HepG2 (cell line): ENCODE results near the gene RBM19. TPM values are rescaled to one million over a fixed set of nuclear protein-coding genes. Genes with fewer than 3 reads are reported as not detected.

Source experiments
- ATAC-seq: fragments of 200-7000 bp; cut with Tn5 transposase; 3 replicates; pipeline ENCODE4 v1.9.1; 2020; ENCODE audit warnings: mild to moderate bottlenecking, moderate library complexity
- BruUV-seq: library from RNA; stranded (reverse); fragments of 400-500 nt; replicated peaks from 2 replicates; lab custom pipeline; 2021; lab: Mats Ljungman, UMichigan
- CTCF ChIA-PET: fragments of 300-600 bp; formaldehyde crosslinking; extraction: SDS; loops from one replicate; lab custom pipeline; 2021; ENCODE audit warnings: low total read pairs, inconsistent platforms, low intra/inter-chr PET ratio; lab: Yijun Ruan, JAX
- POLR2A ChIA-PET: fragments of 350-600 bp; sonication (Branson Sonifier 250); formaldehyde crosslinking; loops from one replicate; lab custom pipeline; 2020; ENCODE audit warnings: antibody characterized with exemption, inconsistent platforms; lab: Yijun Ruan, JAX
- DNase-seq: peaks from one replicate; pipeline ENCODE4 v3.0.0-alpha.2; 2015; ENCODE audit warnings: low spot score
- FAIRE-seq: peaks from 3 replicates; lab custom pipeline; 2011; peaks lifted over from hg19 to GRCh38; lab: Jason Lieb, UNC
- H2AFZ ChIP-seq: one replicate; pipeline ENCODE4 v1.6.1; 2011; ENCODE audit warnings: low read length, inconsistent platforms
- H3K27ac ChIP-seq: fragments of 300-600 bp; 3 replicates; pipeline ENCODE4 v1.8.0; 2011; ENCODE audit warnings: mixed run types, mild to moderate bottlenecking, mixed read lengths, low read length, inconsistent platforms; ENCODE audit not compliant: insufficient read depth; ENCODE audit errors: extremely low read length
- H3K27me3 ChIP-seq, 2 experiments: fragments of 200-600 bp in 1 of 2; 2 replicates in 1 of 2; 3 replicates in 1 of 2; pipeline versions ENCODE4 v1.6.0 to v1.8.0; 2011; ENCODE audit warnings: low read length in 2 of 2, mild to moderate bottlenecking in 2 of 2, moderate library complexity in 2 of 2, inconsistent platforms in 1 of 2; ENCODE audit not compliant: insufficient read depth in 2 of 2, control insufficient read depth in 1 of 2
- H3K36me3 ChIP-seq, 2 experiments: fragments of 200-600 bp in 1 of 2; replicated peaks in 1 of 2; 2 replicates in 1 of 2; 3 replicates in 1 of 2; pipeline versions ENCODE4 v1.5.1 to v1.8.0; 2011; ENCODE audit warnings: low read length in 2 of 2, inconsistent platforms in 1 of 2; ENCODE audit not compliant: insufficient read depth in 2 of 2, control insufficient read depth in 1 of 2
- H3K4me1 ChIP-seq: 2 replicates; pipeline ENCODE4 v1.5.1; 2012; ENCODE audit warnings: low read length, inconsistent platforms; ENCODE audit not compliant: insufficient read depth
- H3K4me2 ChIP-seq: 2 replicates; pipeline ENCODE4 v1.6.0; 2011; ENCODE audit warnings: low read depth, low read length, inconsistent platforms
- H3K4me3 ChIP-seq, 3 experiments: fragments of 200-600 bp in 1 of 3; sonication (generic), shearing (Covaris generic) in 1 of 3; replicated peaks in 1 of 3; 2 replicates each; pipeline ENCODE4 v1.5.1; 2011 to 2016; ENCODE audit warnings: low read length in 3 of 3, inconsistent platforms in 2 of 3, low read depth in 2 of 3, mild to moderate bottlenecking in 2 of 3, control low read depth in 1 of 3, mixed read lengths in 1 of 3; ENCODE audit not compliant: insufficient read depth in 1 of 3
- H3K79me2 ChIP-seq: one replicate; pipeline ENCODE4 v1.6.1; 2011; ENCODE audit warnings: low read length, inconsistent platforms; ENCODE audit not compliant: insufficient read depth
- H3K9ac ChIP-seq: 2 replicates; pipeline ENCODE4 v1.6.0; 2011; ENCODE audit warnings: mild to moderate bottlenecking, low read depth, low read length, inconsistent platforms; ENCODE audit not compliant: insufficient read depth
- H3K9me3 ChIP-seq: 2 replicates; pipeline ENCODE4 v1.5.1; 2012; ENCODE audit warnings: mild to moderate bottlenecking, low read length
- H4K20me1 ChIP-seq: 2 replicates; pipeline ENCODE4 v1.6.0; 2011; ENCODE audit warnings: inconsistent platforms, mild to moderate bottlenecking, low read length, moderate library complexity; ENCODE audit not compliant: insufficient read depth
- HMGA1 ChIP-seq: sonication (generic); formaldehyde crosslinking; conservative IDR thresholded peaks from 2 replicates; pipeline ENCODE4 v1.4.0; 2020; ENCODE audit warnings: missing genetic modification reagents
- ISX ChIP-seq: sonication (generic); formaldehyde crosslinking; conservative IDR thresholded peaks from 2 replicates; pipeline ENCODE4 v1.5.0; 2020; ENCODE audit warnings: missing genetic modification reagents
- NPAS2 ChIP-seq: sonication (generic); formaldehyde crosslinking; IDR thresholded peaks from 2 replicates; pipeline ENCODE4 v1.8.0; 2022; ENCODE audit warnings: mild to moderate bottlenecking, missing genetic modification reagents, borderline replicate concordance
- PAF1 ChIP-seq: IDR thresholded peaks from 2 replicates; pipeline ENCODE4 v1.6.1; 2016; ENCODE audit warnings: missing genetic modification reagents, missing compliant biosample characterization
- POLR2AphosphoS5 ChIP-seq: IDR thresholded peaks from 2 replicates; pipeline ENCODE4 v1.6.1; 2012; ENCODE audit warnings: low read depth, low read length
- RFX1 ChIP-seq: fragments of 450-650 bp; IDR thresholded peaks from 2 replicates; pipeline ENCODE4 v1.6.1; 2017
- RXRB ChIP-seq: IDR thresholded peaks from 2 replicates; pipeline ENCODE4 v1.6.1; 2016; ENCODE audit warnings: borderline replicate concordance, missing genetic modification reagents, missing compliant biosample characterization
- ZFP36 ChIP-seq: fragments of 150-350 bp; IDR thresholded peaks from 2 replicates; pipeline ENCODE4 v1.6.1; 2018; ENCODE audit warnings: borderline replicate concordance, low read length, low read depth; ENCODE audit not compliant: partially characterized antibody
- ZNF564 ChIP-seq: sonication (generic); formaldehyde crosslinking; IDR thresholded peaks from 2 replicates; pipeline ENCODE4 v1.8.1; 2023; ENCODE audit warnings: mild to moderate bottlenecking, missing genetic modification reagents
- ZNF598 ChIP-seq: sonication (generic); formaldehyde crosslinking; IDR thresholded peaks from 2 replicates; pipeline ENCODE4 v1.5.1; 2020; ENCODE audit warnings: mild to moderate bottlenecking, missing genetic modification reagents, borderline replicate concordance
- ZNF749 ChIP-seq: sonication (generic); formaldehyde crosslinking; IDR thresholded peaks from 2 replicates; pipeline ENCODE4 v1.8.0; 2022; ENCODE audit warnings: mild to moderate bottlenecking, missing genetic modification reagents, moderate library complexity, borderline replicate concordance
- ZNF766 ChIP-seq: sonication (generic); formaldehyde crosslinking; IDR thresholded peaks from 2 replicates; pipeline ENCODE4 v1.5.0; 2020; ENCODE audit warnings: missing genetic modification reagents, borderline replicate concordance
- WGBS: methylation state at CpG from one replicate; pipeline ENCODE4 v1.1.6; 2017; ENCODE audit warnings: low lambda C conversion rate; 5-methylcytosine and 5-hydroxymethylcytosine counted together
- in situ Hi-C: cut with HindIII; loops from 2 replicates; pipeline ENCODE4 v1.10.0; 2017; ENCODE audit warnings: low pct_unique_long_range_greater_than_20kb; ENCODE audit not compliant: extremely low pct_ligation_motif_present
- intact Hi-C: fragments of 100-400 bp; cut with micrococcal nuclease; formaldehyde crosslinking; loops from one replicate; pipeline ENCODE4 v1.10.0; 2022; ENCODE audit not compliant: unreplicated experiment
- polyA plus RNA-seq, 8 experiments: library from polyadenylated mRNA; depleted of rRNA in 3 of 8; stranded (reverse) in 7 of 8; unstranded in 1 of 8; fragments of >200 nt; fragmentation: Illumina TruSeq in 4 of 8; extraction: Trizol in 4 of 8; gene quantifications; 2 replicates each; pipeline versions ENCODE4 v1.2.1 to v1.2.3, GENCODE V29; 2011 to 2016; ENCODE audit warnings: low read depth in 4 of 8, missing spikeins in 1 of 8, mixed read lengths in 1 of 8; ENCODE audit not compliant: insufficient read depth in 1 of 8
- total RNA-seq, 5 experiments: library from RNA; depleted of rRNA; stranded (reverse); fragments of >200 nt; fragmentation: Illumina TruSeq; extraction: Trizol; gene quantifications; 2 replicates each; pipeline ENCODE4 v1.2.3, GENCODE V29; 2016; ENCODE audit warnings: low read depth in 1 of 5
- TF ChIP-seq, protein P1 (sequence below): sonication (generic); formaldehyde crosslinking; IDR thresholded peaks from 2 replicates; pipeline ENCODE4 v1.4.0; 2020; ENCODE audit warnings: missing genetic modification reagents, borderline replicate concordance
- TF ChIP-seq, protein P2 (sequence below): sonication (generic); formaldehyde crosslinking; conservative IDR thresholded peaks from 2 replicates; pipeline ENCODE4 v1.4.0; 2020; ENCODE audit warnings: missing genetic modification reagents

RBM19 gene
- total and polyA plus RNA-seq, 2 of the 13 experiments (the other 11 are each of a cell fraction or from before 2014, with no cell fraction given), result 19.3 to 32.2 TPM

DNA sequence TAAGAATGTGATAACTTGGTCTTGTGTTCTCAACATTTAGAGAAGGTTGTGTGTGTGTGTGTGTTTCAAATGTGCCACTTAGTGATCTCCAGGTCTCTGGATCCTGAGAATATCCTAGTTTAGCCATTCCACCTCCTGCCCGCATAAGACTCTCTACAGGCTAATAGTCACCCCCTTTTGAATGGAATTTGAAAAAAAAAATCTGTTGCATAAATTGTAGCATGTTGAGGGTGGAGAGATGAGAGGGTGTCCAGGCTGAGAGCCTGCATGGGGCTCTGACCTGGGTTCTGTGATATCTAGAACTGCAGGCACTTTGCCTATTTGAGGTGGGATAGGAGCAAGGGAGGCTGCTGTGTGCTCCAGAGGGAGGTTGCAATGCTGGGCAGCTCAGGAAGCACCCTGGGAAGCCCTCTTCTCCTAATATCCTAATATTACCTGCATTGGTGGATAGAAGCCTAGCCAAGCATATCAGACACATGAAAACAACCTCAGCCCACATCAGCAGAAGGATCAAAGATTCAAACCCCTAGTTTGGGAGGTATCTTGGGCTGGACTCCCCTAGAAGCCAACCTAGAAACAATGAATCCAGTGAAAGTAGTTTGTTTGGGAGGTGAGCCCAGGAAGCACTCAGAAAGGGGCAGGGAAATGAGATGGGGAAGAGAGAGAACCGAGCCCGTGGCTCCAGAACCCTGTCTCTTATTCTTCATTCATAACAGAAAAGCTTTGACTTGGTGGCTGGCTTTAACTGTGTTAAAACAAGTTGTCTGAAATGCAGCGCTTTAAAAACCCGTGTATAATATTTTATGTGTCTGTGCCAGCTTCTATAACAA, 35.6 kb upstream of the RBM19 start:
- Histone ChIP-seq H3K36me3 (no peaks in the 10 kb centered on the region), H3K9me3 (no peaks in the 10 kb centered on the region), H2AFZ (no peak overlapping the region), H3K79me2 (no peaks in the 10 kb centered on the region), H3K4me2 (no peak overlapping the region), H3K27ac (no peak overlapping the region), H3K4me3 (no peak overlapping the region), H3K4me1 (no peaks in the 10 kb centered on the region), H3K9ac (no peak overlapping the region), H4K20me1 (no peaks in the 10 kb centered on the region), H3K27me3 (peaks cover 2 to 21% of the 10 kb centered on the region in 2 experiments; a peak in 4 of 5 replicates)
- CTCF ChIA-PET, result no interaction called here
- in situ Hi-C loops (no loop called here), intact Hi-C loops (no loop called here)
- no TSS peak for BruUV-seq
- POLR2A ChIA-PET, result no interaction called here
- WGBS, result 44% methylated on average over 5 of the region's 5 CpGs
- no peak for ATAC-seq
- TF ChIP-seq ZFP36 (no peak), ZNF766 (CRISPR knock-in tag) (no peak), ZNF598 (no peak), NPAS2 (no peak), RFX1 (no peak)
- TF ChIP-seq, protein P1, sequence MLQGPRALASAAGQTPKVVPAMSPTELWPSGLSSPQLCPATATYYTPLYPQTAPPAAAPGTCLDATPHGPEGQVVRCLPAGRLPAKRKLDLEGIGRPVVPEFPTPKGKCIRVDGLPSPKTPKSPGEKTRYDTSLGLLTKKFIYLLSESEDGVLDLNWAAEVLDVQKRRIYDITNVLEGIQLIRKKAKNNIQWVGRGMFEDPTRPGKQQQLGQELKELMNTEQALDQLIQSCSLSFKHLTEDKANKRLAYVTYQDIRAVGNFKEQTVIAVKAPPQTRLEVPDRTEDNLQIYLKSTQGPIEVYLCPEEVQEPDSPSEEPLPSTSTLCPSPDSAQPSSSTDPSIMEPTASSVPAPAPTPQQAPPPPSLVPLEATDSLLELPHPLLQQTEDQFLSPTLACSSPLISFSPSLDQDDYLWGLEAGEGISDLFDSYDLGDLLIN (CRISPR knock-in tag), result no peak
- no peak for FAIRE-seq
- DNase-seq, result no peak

DNA sequence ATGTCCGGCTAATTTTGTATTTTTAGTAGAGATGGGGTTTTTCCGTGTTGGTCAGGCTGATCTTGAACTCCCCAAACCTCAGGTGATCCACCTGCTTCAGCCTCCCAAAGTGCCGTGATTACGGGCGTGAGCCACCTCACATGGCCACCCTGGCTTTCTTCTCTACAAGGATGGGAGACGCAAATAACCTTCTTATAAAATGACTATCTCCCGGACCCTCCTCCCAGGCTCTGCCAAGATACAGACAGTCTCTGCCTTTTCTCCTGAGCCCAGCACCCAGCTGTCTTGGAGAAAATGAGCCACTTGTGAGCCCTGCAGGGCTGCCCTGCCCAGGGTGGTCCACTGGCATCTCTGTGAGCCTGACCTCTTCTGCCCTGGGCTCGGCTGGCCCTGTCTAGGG, 34.7 kb upstream of the RBM19 start:
- no peak overlapping the region for H3K9ac ChIP-seq
- no peaks in the 10 kb centered on the region for H3K4me1 ChIP-seq
- DNase-seq, result no peak
- H3K79me2 ChIP-seq, result no peaks in the 10 kb centered on the region
- H3K27ac ChIP-seq, result no peak overlapping the region
- no peak for FAIRE-seq
- ChIA-PET CTCF (no interaction called here), POLR2A (no interaction called here)
- in situ Hi-C loops, result no loop called here
- no peak overlapping the region for H3K4me3 ChIP-seq
- no TSS peak for BruUV-seq
- intact Hi-C loops, result no loop called here
- no peak overlapping the region for H2AFZ ChIP-seq
- 22% methylated on average over 7 of the region's 8 CpGs for WGBS
- TF ChIP-seq ISX (CRISPR knock-in tag) (no peak), ZNF749 (CRISPR knock-in tag) (no peak), PAF1 (no peak), HMGA1 (CRISPR knock-in tag) (no peak), ZNF564 (CRISPR knock-in tag) (no peak), RXRB (CRISPR knock-in tag) (no peak), POLR2AphosphoS5 (no peak)
- TF ChIP-seq, protein P2, sequence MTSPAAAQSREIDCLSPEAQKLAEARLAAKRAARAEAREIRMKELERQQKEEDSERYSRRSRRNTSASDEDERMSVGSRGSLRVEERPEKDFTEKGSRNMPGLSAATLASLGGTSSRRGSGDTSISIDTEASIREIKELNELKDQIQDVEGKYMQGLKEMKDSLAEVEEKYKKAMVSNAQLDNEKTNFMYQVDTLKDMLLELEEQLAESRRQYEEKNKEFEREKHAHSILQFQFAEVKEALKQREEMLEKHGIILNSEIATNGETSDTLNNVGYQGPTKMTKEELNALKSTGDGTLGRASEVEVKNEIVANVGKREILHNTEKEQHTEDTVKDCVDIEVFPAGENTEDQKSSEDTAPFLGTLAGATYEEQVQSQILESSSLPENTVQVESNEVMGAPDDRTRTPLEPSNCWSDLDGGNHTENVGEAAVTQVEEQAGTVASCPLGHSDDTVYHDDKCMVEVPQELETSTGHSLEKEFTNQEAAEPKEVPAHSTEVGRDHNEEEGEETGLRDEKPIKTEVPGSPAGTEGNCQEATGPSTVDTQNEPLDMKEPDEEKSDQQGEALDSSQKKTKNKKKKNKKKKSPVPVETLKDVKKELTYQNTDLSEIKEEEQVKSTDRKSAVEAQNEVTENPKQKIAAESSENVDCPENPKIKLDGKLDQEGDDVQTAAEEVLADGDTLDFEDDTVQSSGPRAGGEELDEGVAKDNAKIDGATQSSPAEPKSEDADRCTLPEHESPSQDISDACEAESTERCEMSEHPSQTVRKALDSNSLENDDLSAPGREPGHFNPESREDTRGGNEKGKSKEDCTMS (CRISPR knock-in tag), result no peak
- H4K20me1 ChIP-seq, result no peaks in the 10 kb centered on the region
- H3K36me3 ChIP-seq, result no peaks in the 10 kb centered on the region
- no peaks in the 10 kb centered on the region for H3K9me3 ChIP-seq
- peaks cover 2 to 20% of the 10 kb centered on the region in 2 experiments; a peak in 4 of 5 replicates for H3K27me3 ChIP-seq
- ATAC-seq, result no peak
- H3K4me2 ChIP-seq, result no peak overlapping the region
